Measurements from ENCODE around the gene TTC23.

The TTC23 gene

DNA sequence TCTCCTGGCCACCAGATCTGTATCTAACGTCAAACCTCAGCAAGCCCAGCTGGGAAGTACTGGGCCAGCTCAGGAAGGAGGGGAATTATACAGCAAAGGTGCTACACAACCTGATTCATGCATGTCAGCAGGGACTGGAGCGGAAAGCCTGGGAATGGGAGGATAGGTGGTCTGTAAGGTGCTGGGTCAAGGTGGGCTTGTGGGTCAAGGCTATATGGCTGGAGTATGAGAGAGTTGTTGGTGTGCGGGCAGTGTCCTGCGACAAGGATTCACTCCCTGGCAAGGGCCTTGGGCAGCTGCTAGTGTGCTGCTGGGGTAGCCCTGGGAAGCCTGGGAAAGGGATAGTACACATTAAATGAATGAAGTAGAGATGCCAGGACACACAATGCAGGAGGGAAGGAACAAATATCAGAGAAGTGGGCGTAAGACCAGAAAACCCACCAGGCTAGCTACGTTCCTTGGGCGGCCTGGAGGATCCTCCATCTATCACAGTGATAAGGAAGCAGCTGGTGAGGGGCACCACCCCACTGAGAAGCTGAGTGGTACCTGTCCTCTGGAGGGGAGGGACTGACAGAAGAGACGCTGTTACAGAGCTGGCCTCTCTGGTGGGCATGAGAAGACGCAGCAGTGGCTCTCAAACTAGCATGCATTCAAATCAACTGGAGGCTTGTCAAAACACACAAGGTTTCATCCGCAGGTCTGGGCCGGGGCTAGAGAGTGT lies 153.0 kb downstream of the TTC23 start:
- Mint-ChIP-seq H3K36me3 (no peaks in the 10 kb centered on the region), H3K9me3 (ENCODE audit: low read depth) (no peaks in the 10 kb centered on the region), H3K4me3 (no peak overlapping the region), H3K27me3 (peaks cover 18% of the 10 kb centered on the region), H3K27ac (no peak overlapping the region), H3K4me1 (ENCODE audit: low read depth) (peaks cover 2% of the 10 kb centered on the region)

DNA sequence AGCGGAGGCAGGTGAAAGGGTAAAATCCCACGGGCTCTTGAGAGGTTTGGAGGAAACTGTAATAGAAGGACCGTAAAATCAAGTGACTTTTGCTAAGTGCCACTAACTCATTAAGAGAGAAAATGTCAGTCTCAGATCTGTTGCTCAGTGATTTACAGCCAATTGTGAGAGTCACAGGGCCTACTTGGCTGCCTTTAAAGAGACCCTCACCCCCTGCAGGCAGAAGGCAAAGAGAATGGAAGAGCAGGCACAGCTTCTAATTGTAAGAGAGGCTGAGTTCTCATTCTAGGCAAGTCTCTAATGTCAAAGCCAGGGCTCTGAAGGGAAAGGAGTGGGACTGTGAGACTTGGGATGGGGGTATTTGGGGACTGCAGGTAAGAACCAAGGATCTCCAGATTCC lies 153.8 kb downstream of the TTC23 start:
- no peak overlapping the region for H3K27ac Mint-ChIP-seq

DNA sequence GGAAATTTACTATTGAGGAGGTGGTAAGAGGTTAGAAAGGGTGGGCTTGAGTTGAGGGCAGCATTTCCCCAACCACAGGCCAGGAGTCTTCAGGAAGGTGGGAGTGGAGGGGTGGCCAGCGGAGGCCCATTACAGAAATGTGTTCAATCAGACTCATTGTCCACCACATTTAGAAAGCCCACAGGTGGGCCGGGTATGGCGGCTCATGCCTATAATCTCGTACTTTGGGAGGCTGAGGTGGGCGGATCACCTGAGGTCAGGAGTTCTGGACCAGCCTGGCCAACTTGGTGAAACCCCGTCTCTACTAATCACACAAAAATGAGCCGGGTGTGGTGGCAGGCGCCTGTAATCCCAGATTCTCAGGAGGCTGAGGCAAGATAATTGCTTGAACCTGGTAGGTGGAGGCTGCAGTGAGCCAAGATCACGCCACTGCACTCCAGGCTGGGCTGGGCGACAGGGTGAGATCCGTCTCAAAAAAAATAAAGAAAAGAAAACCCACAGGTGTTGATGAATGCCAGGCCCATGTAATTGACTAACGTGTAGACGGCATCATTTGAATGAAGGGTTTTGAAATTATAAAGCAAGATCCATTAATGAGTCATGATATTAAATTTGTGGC lies 156.7 kb downstream of the TTC23 start:
- Mint-ChIP-seq H3K9me3 (ENCODE audit: low read depth) (no peaks in the 10 kb centered on the region), H3K36me3 (no peaks in the 10 kb centered on the region)

More for the DNA sequence above, 153.8 kb downstream of the TTC23 start:
- H3K27me3 Mint-ChIP-seq, result peaks cover 18% of the 10 kb centered on the region
- no peak overlapping the region for H3K4me3 Mint-ChIP-seq
- peaks cover 1% of the 10 kb centered on the region for H3K4me1 Mint-ChIP-seq (ENCODE audit: low read depth)
- H3K36me3 Mint-ChIP-seq, result no peaks in the 10 kb centered on the region
- H3K9me3 Mint-ChIP-seq (ENCODE audit: low read depth), result no peaks in the 10 kb centered on the region

DNA sequence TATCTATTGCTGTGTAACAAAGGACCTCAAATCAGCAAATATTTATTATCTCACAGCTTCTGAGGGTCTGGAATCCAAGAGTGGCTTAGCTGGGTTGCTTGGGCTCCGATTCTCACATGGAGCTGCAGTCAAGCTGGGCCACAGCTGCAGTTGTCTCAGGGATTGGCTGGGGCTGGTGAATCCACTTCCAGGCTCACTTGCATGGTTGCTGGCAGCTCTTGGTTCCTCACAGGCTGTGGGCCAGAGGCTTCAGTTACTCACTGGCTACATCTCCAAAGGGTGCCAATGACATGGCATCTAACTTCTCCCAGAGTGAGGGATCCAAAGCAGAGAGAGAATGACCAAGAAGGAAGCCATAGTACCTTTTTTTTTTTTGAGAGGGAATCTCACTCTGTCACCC lies 158.4 kb downstream of the TTC23 start:
- no peaks in the 10 kb centered on the region for H3K9me3 Mint-ChIP-seq (ENCODE audit: low read depth)

More for the DNA sequence above, 156.7 kb downstream of the TTC23 start:
- Mint-ChIP-seq H3K27me3 (peaks cover 8% of the 10 kb centered on the region), H3K4me1 (ENCODE audit: low read depth) (peaks cover 2% of the 10 kb centered on the region), H3K4me3 (no peak overlapping the region), H3K27ac (no peak overlapping the region)

DNA sequence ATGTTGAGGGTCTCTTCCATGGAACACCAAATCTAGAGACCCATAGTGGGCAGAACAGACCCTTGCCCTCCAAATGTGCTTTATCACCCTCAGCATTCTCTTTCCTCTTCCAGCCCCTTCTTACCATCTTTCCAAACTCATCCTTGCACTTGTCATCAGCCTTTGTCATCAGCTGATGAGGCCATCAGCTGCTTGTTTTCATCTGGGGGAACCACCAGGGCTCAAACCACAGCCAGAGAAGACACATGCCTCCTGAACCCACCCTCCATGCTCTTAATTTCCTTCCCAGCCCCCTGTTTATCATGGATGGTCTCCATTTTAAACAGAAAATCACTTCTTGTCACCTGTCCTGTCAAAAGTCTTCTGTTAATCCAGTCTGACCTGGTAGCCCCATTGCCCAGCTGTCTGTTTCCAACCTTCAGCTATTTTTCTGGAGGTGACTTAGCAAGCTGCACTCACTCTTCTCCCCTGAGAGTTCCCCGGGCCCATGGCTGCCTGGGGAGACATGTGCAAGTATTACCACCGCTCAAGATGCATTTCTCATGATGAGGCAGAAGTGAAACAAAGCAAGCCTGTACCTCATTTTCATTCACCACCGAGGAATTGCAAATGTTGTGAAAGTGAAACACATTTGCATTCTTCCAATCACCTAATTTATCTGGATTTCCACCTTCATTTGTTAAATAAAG lies 159.2 kb downstream of the TTC23 start:
- H3K27me3 Mint-ChIP-seq, result peaks cover 5% of the 10 kb centered on the region
- H3K4me3 Mint-ChIP-seq, result no peak overlapping the region
- no peak overlapping the region for H3K27ac Mint-ChIP-seq
- H3K4me1 Mint-ChIP-seq (ENCODE audit: low read depth), result peaks cover 2% of the 10 kb centered on the region
- no peaks in the 10 kb centered on the region for H3K9me3 Mint-ChIP-seq (ENCODE audit: low read depth)
- no peaks in the 10 kb centered on the region for H3K36me3 Mint-ChIP-seq

More for the DNA sequence above, 158.4 kb downstream of the TTC23 start:
- Mint-ChIP-seq H3K36me3 (no peaks in the 10 kb centered on the region), H3K27ac (no peak overlapping the region), H3K4me3 (no peak overlapping the region), H3K27me3 (peaks cover 6% of the 10 kb centered on the region), H3K4me1 (ENCODE audit: low read depth) (peaks cover 2% of the 10 kb centered on the region)

DNA sequence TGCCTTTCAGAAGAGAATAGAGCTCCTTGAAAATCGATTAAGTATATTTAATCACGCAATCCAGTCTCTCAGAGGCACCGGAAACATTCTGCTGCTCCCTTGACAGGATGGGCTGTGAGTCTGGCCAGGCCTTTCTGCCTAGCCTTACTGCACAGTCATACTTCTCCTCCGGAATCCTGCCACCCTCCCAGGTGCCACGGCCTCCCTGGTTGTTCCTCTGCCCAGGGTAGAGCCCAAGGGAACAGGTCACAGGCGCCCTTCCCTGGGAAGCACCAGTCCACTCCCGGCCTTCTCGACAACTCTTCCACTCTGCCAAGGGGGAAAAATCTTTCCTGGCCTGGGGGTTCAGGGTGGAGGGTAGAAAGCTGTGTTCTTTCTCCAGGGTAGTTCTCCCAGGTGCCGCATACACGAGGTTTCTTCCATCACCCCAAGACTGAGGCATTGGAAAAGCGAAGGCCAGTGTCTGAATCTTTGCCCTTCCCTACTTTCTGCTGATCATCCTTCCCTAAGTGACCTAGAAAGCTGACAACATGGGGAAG lies 161.9 kb downstream of the TTC23 start:
- H3K4me3 Mint-ChIP-seq, result no peak overlapping the region
- peaks cover 4% of the 10 kb centered on the region for H3K9me3 Mint-ChIP-seq (ENCODE audit: low read depth)
- H3K4me1 Mint-ChIP-seq (ENCODE audit: low read depth), result peaks cover 2% of the 10 kb centered on the region
- no peaks in the 10 kb centered on the region for H3K36me3 Mint-ChIP-seq
- H3K27ac Mint-ChIP-seq, result no peak overlapping the region
- H3K27me3 Mint-ChIP-seq, result peaks cover 8% of the 10 kb centered on the region

DNA sequence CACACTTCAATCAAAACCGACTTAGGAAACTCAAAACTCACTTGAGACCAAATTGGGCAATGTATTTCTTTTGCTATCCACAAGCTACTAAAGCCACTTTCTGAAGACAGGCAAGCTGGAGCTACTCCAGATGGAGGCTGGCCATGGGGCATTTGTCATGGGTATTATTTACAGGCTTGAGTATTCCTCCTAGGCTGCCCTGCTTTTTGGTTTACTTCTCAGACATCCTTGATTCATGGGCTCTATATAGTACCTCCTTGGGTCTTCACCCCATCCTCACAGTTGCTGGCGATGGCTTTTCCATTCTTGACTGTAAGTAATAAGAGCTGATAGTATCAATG lies 163.1 kb downstream of the TTC23 start:
- H3K36me3 Mint-ChIP-seq, result no peaks in the 10 kb centered on the region
- H3K4me1 Mint-ChIP-seq (ENCODE audit: low read depth), result peaks cover 2% of the 10 kb centered on the region
- no peak overlapping the region for H3K27ac Mint-ChIP-seq
- H3K27me3 Mint-ChIP-seq, result peaks cover 9% of the 10 kb centered on the region
- no peak overlapping the region for H3K4me3 Mint-ChIP-seq
- H3K9me3 Mint-ChIP-seq (ENCODE audit: low read depth), result peaks cover 7% of the 10 kb centered on the region

Data from activated naive CD8-positive, alpha-beta T cell (primary cell).